Uterus (tissue), 2 donors: ENCODE measurements around the gene CDK10.

Source experiments
- CTCF ChIP-seq, 4 experiments: fragments of 200-600 bp in 2 of 4; fragments of 450-650 bp in 2 of 4; sonication (generic) in 2 of 4; IDR thresholded peaks; one replicate each; pipeline ENCODE4 v1.5.1; 2016 to 2019; ENCODE audit warnings: antibody characterized with exemption in 4 of 4, mild to moderate bottlenecking in 2 of 4, moderate library complexity in 1 of 4
- POLR2A ChIP-seq, 2 donors: fragments of 450-650 bp; IDR thresholded peaks; one replicate each; pipeline ENCODE4 v1.6.1; 2016; ENCODE audit warnings: antibody characterized with exemption in 2 of 2, mild to moderate bottlenecking in 1 of 2, moderate library complexity in 1 of 2

GRCh38 chr16:89693289-89693731 is 6.8 kb downstream of the CDK10 start:
- TF ChIP-seq CTCF (IDR thresholded peaks at IDR 0.05) (no peak), POLR2A (IDR thresholded peaks at IDR 0.05) (no peak)
